NCI-H748 treated with DMSO at 0.1 percent for 48 hours (cell line): ENCODE measurements around the gene RAB11FIP3.
"Not testable (repeated sequence)": the region's sequence is repeated elsewhere in the genome, so short reads cannot be mapped to it uniquely, and the experiment has no call there.

Experiments
- DNase-seq: peaks from one replicate; lab custom pipeline; 2025; lab: John Stamatoyannopoulos, UW

RAB11FIP3 gene

GRCh38 chr16:391885-392335 lies 33.5 kb upstream of the RAB11FIP3 start:
- DNase-seq: peak; percentile 20

GRCh38 chr16:392450-393030 lies 32.9 kb upstream of the RAB11FIP3 start:
- no peak for DNase-seq

- DNase-seq: no peak
Observed at GRCh38 chr16:396199-396598, 29.2 kb upstream of the RAB11FIP3 start.

GRCh38 chr16:396605-397004 lies 28.8 kb upstream of the RAB11FIP3 start:
- no peak for DNase-seq

GRCh38 chr16:397135-397661 lies 28.3 kb upstream of the RAB11FIP3 start, which contains the start of gene NME4:
Gene NME4, plus strand, starts transcription at chr16:397199. Its CDS starts 24 bp downstream, at chr16:397223.
- no peak for DNase-seq

- no peak for DNase-seq
Observed at GRCh38 chr16:397736-398332, 27.6 kb upstream of the RAB11FIP3 start.

- DNase-seq: no peak
Observed at GRCh38 chr16:398561-399339, 26.7 kb upstream of the RAB11FIP3 start.

GRCh38 chr16:399340-400019 lies 26.0 kb upstream of the RAB11FIP3 start:
- DNase-seq: no peak

GRCh38 chr16:400061-400591 lies 25.3 kb upstream of the RAB11FIP3 start:
- DNase-seq: no peak

- DNase-seq: peak; percentile 70
Observed at GRCh38 chr16:401468-402348, 23.7 kb upstream of the RAB11FIP3 start, which contains the start of gene DECR2. Gene DECR2, plus strand, starts transcription at chr16:401885. Its CDS starts 79 bp downstream, at chr16:401964.

- no peak for DNase-seq
Observed at GRCh38 chr16:404971-405486, 20.4 kb upstream of the RAB11FIP3 start.

GRCh38 chr16:405548-406506 lies 19.6 kb upstream of the RAB11FIP3 start:
- no peak for DNase-seq

- no peak for DNase-seq
Observed at GRCh38 chr16:407253-407652, 18.2 kb upstream of the RAB11FIP3 start.

GRCh38 chr16:410516-411178 lies 14.8 kb upstream of the RAB11FIP3 start:
- DNase-seq: no peak

GRCh38 chr16:411576-412265 lies 13.7 kb upstream of the RAB11FIP3 start:
- no peak for DNase-seq

- no peak for DNase-seq
Observed at GRCh38 chr16:414395-415169, 10.9 kb upstream of the RAB11FIP3 start.

- not testable (repeated sequence) for DNase-seq
Observed at GRCh38 chr16:415170-415498, 10.3 kb upstream of the RAB11FIP3 start.

GRCh38 chr16:422179-422578 lies 3.3 kb upstream of the RAB11FIP3 start:
- DNase-seq: not testable (repeated sequence)
